Measurements from ENCODE around the gene PSMA7. TPM values are rescaled to one million over a fixed set of nuclear protein-coding genes. Genes with fewer than 3 reads are reported as not detected.
A peak's percentile ranks its signal among the peaks of the same experiment; 100 is the strongest.

The PSMA7 gene
- total RNA-seq, 2 donors from 2014 or later = 144 to 158 TPM

- no peaks in the 10 kb centered on the region for H3K27me3 Mint-ChIP-seq
- ATAC-seq = no peak
- no peak for DNase-seq
- no peak overlapping the region for H3K27ac Mint-ChIP-seq
- no peaks in the 10 kb centered on the region for H3K9me3 ChIP-seq (ENCODE audit: control insufficient read depth, low read length, poor library complexity, severe bottlenecking)
- H3K4me3 Mint-ChIP-seq = no peak overlapping the region
- H3K36me3 Mint-ChIP-seq (ENCODE audit: low read depth) = peaks cover 8% of the 10 kb centered on the region
- H3K4me1 Mint-ChIP-seq = peaks cover 4% of the 10 kb centered on the region
Measured at GRCh38 chr20:62178316-62179161, 35.3 kb upstream of the PSMA7 start.

DNA sequence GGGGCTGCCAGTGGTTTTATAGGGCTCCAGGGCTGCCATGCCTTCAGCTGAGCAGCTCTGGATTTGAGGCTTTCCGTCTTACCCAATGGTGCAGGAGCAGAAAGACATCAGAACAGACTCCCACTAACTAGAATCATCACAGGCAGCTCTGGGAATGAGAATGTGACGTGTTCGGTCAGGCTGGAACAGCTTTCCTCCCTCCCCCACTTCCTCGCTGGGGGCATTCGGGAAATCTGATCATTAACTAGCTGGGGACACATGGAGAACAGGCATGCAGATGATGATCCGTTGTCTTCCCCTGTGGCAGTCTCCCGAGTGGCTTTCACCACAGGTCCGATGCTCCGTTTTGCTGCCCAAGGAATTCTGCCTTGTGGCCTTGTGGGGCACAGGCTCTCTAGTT lies 34.1 kb upstream of the PSMA7 start:
- DNase-seq (no peak), ATAC-seq (no peak)
- H3K9me3 ChIP-seq (ENCODE audit: control insufficient read depth, low read length, poor library complexity, severe bottlenecking) = no peaks in the 10 kb centered on the region
- no peak overlapping the region for H3K4me3 Mint-ChIP-seq
- no peaks in the 10 kb centered on the region for H3K27me3 Mint-ChIP-seq
- peaks cover 8% of the 10 kb centered on the region for H3K36me3 Mint-ChIP-seq (ENCODE audit: low read depth)
- H3K27ac Mint-ChIP-seq = peak overlapping the region; percentile 47
- peaks cover 2% of the 10 kb centered on the region for H3K4me1 Mint-ChIP-seq

DNA sequence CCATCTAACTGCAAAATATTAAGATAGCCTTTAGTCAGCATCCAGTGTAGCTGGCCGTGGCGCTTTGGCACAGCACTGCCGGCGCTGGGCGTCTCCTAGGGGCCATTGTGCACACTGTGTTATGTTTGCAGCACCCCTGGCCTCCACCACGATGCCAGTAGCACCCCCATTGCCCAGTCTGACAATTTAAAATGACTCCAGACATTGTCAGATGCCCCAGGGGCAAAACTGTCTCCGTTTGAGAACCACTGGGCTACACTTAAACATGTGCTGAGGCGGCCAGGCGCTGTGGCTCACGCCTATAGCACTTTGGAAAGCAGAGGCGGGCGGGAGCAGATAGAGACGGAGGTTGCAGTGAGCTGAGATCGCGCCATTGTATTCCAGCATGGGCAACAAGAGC lies 33.7 kb upstream of the PSMA7 start:
- no peak overlapping the region for H3K4me3 Mint-ChIP-seq
- DNase-seq = no peak
- H3K9me3 ChIP-seq (ENCODE audit: control insufficient read depth, low read length, poor library complexity, severe bottlenecking) = no peaks in the 10 kb centered on the region
- peaks cover 2% of the 10 kb centered on the region for H3K4me1 Mint-ChIP-seq
- H3K27me3 Mint-ChIP-seq = no peaks in the 10 kb centered on the region
- no peak for ATAC-seq
- H3K36me3 Mint-ChIP-seq (ENCODE audit: low read depth) = peaks cover 8% of the 10 kb centered on the region
- H3K27ac Mint-ChIP-seq = peak overlapping the region; percentile 47

- Mint-ChIP-seq H3K27ac (peak overlapping the region; percentile 47), H3K4me1 (no peaks in the 10 kb centered on the region), H3K4me3 (no peak overlapping the region), H3K27me3 (no peaks in the 10 kb centered on the region), H3K36me3 (ENCODE audit: low read depth) (peaks cover 8% of the 10 kb centered on the region)
- H3K9me3 ChIP-seq (ENCODE audit: control insufficient read depth, low read length, poor library complexity, severe bottlenecking) = no peaks in the 10 kb centered on the region
- no peak for DNase-seq
- no peak for ATAC-seq
Measured at GRCh38 chr20:62175711-62176110, 32.5 kb upstream of the PSMA7 start.

GRCh38 chr20:62174870-62175624 lies 31.9 kb upstream of the PSMA7 start:
- no peaks in the 10 kb centered on the region for H3K9me3 ChIP-seq (ENCODE audit: control insufficient read depth, low read length, poor library complexity, severe bottlenecking)
- Mint-ChIP-seq H3K27ac (no peak overlapping the region), H3K4me1 (no peaks in the 10 kb centered on the region), H3K36me3 (ENCODE audit: low read depth) (peaks cover 8% of the 10 kb centered on the region), H3K27me3 (no peaks in the 10 kb centered on the region), H3K4me3 (no peak overlapping the region)
- DNase-seq (no peak), ATAC-seq (no peak)

DNA sequence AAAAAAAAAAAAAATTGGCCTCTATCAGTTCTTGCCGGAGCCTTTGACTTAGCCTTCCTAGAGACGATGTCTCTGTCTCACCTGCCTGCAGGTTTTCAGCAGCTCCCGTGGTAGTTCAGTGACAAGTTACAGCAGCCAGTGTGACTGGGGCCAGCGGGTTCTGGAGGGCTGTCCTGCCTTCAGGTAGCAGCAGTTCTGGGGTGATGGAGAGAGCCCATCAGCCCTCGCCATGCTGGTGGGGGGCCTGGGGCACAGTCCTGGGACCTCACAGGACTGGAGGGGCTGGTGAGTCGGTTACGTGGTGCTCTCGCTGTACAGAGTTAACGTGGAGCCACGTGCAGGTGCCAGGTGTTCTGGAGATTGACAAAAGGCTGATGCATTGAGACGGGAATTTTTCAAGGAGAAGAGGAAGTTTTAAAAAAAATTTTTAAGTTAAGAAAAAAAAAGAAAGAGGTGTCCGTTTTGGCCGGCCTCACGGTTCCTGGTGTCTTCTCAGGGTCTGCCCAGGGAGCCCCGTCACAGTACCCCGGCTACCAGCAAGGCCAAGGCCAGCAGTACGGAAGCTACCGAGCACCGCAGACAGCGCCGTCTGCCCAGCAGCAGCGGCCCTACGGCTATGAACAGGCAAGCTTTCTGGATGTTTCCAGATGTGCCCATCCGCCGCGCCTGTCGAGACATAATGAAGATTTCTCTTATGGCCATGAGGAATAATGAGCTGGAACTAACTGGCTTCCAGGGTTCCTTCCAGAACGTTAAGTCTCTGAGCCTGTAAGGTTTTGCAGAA lies 31.0 kb upstream of the PSMA7 start:
- H3K4me3 Mint-ChIP-seq = peak overlapping the region; percentile 12
- peaks cover 8% of the 10 kb centered on the region for H3K36me3 Mint-ChIP-seq (ENCODE audit: low read depth)
- no peaks in the 10 kb centered on the region for H3K9me3 ChIP-seq (ENCODE audit: control insufficient read depth, low read length, poor library complexity, severe bottlenecking)
- no peaks in the 10 kb centered on the region for H3K27me3 Mint-ChIP-seq
- H3K27ac Mint-ChIP-seq = no peak overlapping the region
- no peaks in the 10 kb centered on the region for H3K4me1 Mint-ChIP-seq
- ATAC-seq = no peak
- no peak for DNase-seq

DNA sequence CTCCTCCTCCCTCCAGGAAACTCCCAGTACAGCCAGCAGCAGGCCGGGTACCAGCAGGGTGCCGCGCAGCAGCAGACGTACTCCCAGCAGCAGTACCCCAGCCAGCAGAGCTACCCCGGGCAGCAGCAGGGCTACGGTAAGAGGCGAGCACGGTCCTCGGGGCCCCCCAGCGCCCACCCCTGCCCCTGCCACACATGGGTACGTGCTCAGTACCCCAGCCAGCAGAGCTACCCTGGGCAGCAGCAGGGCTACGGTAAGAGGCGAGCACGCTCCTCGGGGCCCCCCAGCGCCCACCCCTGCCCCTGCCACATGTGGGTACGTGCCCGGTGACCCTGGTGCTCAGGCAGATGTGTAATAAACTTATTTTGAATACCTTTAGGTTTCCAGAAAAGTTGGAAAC lies 29.5 kb upstream of the PSMA7 start:
- Mint-ChIP-seq H3K4me3 (no peak overlapping the region), H3K4me1 (no peaks in the 10 kb centered on the region), H3K36me3 (ENCODE audit: low read depth) (peaks cover 8% of the 10 kb centered on the region), H3K27ac (no peak overlapping the region), H3K27me3 (no peaks in the 10 kb centered on the region)
- no peaks in the 10 kb centered on the region for H3K9me3 ChIP-seq (ENCODE audit: control insufficient read depth, low read length, poor library complexity, severe bottlenecking)
- ATAC-seq = no peak
- DNase-seq = no peak

- ATAC-seq = no peak
- H3K36me3 Mint-ChIP-seq (ENCODE audit: low read depth) = peaks cover 8% of the 10 kb centered on the region
- no peaks in the 10 kb centered on the region for H3K9me3 ChIP-seq (ENCODE audit: control insufficient read depth, low read length, poor library complexity, severe bottlenecking)
- H3K27ac Mint-ChIP-seq = peak overlapping the region; percentile 57
- no peak overlapping the region for H3K4me3 Mint-ChIP-seq
- no peaks in the 10 kb centered on the region for H3K27me3 Mint-ChIP-seq
- no peaks in the 10 kb centered on the region for H3K4me1 Mint-ChIP-seq
- no peak for DNase-seq
Measured at GRCh38 chr20:62171245-62171644, 28.1 kb upstream of the PSMA7 start.

- Mint-ChIP-seq H3K4me1 (no peaks in the 10 kb centered on the region), H3K4me3 (no peak overlapping the region), H3K27me3 (no peaks in the 10 kb centered on the region), H3K27ac (no peak overlapping the region), H3K36me3 (ENCODE audit: low read depth) (peaks cover 8% of the 10 kb centered on the region)
- no peak for ATAC-seq
- DNase-seq = no peak
- no peaks in the 10 kb centered on the region for H3K9me3 ChIP-seq (ENCODE audit: control insufficient read depth, low read length, poor library complexity, severe bottlenecking)
Measured at GRCh38 chr20:62170536-62170935, 27.3 kb upstream of the PSMA7 start.

DNA sequence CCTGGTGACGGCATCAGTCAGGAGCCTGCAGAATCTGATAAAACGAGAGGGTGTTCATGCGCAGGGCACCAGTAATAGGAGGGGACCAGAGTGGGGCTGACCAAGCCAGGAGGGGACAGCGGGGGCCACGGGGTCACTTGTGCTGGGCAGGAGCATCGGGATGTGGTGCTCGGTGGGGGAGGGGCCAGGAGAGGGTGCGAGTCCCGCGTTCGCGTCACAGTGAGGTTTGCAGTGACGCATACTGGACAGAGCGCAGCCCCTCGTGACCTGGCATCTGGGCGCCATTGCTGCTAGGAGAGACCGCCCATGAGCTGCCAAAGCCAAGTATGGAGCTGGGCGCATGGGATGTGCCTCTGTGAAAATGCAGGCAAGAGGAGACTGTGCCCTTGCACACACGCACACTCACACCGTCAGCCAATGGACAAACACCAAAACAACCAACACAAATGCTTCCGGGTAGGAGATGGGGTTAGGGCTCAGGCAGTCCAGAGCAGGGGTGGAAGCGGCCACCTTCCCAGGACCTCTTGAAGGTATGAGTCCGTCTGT lies 25.8 kb upstream of the PSMA7 start:
- Mint-ChIP-seq H3K27me3 (no peaks in the 10 kb centered on the region), H3K36me3 (ENCODE audit: low read depth) (peaks cover 2% of the 10 kb centered on the region), H3K4me1 (no peaks in the 10 kb centered on the region), H3K27ac (peak overlapping the region; percentile 45), H3K4me3 (no peak overlapping the region)
- ATAC-seq (no peak), DNase-seq (no peak)
- no peaks in the 10 kb centered on the region for H3K9me3 ChIP-seq (ENCODE audit: control insufficient read depth, low read length, poor library complexity, severe bottlenecking)

DNA sequence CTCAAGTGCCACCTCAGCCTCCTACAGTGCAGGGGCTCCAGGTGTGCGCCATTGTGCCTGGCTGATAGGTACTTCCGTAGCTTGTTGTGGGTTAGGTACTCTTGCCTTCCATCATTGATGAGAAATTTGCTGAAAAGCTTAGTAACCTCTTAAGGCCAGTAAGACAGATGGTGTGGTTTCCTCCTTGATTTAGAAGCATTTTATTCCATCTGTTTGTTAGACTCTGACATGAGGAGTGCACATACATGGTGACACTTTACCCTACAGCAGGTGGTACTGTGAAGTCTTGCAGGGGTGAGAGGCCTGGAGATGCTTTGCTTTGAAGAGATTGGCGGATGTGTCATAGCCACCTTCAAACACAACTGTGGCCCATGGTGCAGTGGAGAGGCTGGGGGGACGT lies 24.9 kb upstream of the PSMA7 start:
- no peaks in the 10 kb centered on the region for H3K27me3 Mint-ChIP-seq
- no peak overlapping the region for H3K27ac Mint-ChIP-seq
- H3K4me1 Mint-ChIP-seq = no peaks in the 10 kb centered on the region

DNA sequence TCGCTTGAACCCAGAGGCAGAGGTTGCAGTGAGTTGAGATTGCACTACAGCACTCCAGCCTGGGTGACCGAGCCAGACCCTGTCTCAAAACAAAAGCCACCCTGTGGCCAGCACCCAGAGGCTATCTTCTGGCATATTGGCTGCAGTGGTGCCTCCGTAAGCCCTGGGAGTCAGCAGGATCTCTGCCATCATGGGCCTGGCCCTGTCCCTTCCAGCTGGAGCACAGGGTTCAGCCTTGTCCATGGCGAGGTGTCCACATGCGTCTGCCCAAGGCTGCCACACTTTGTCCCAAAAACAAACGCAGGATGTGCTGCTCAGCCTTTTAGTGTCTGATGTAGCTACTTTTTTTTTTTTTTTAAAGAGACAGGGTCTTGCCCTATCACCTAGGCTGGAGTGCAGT lies 24.3 kb upstream of the PSMA7 start:
- peaks cover 2% of the 10 kb centered on the region for H3K36me3 Mint-ChIP-seq (ENCODE audit: low read depth)
- ATAC-seq = no peak
- DNase-seq = no peak
- no peaks in the 10 kb centered on the region for H3K9me3 ChIP-seq (ENCODE audit: control insufficient read depth, low read length, poor library complexity, severe bottlenecking)
- no peaks in the 10 kb centered on the region for H3K4me1 Mint-ChIP-seq
- no peaks in the 10 kb centered on the region for H3K27me3 Mint-ChIP-seq
- H3K27ac Mint-ChIP-seq = no peak overlapping the region
- H3K4me3 Mint-ChIP-seq = no peak overlapping the region

More for the DNA sequence above, 24.9 kb upstream of the PSMA7 start:
- ATAC-seq = no peak
- Mint-ChIP-seq H3K36me3 (ENCODE audit: low read depth) (peaks cover 2% of the 10 kb centered on the region), H3K4me3 (no peak overlapping the region)
- H3K9me3 ChIP-seq (ENCODE audit: control insufficient read depth, low read length, poor library complexity, severe bottlenecking) = no peaks in the 10 kb centered on the region
- DNase-seq = no peak

Data from T-helper 17 cell (primary cell).